Progenitor cell of endocrine pancreas (in vitro differentiated cells): ENCODE measurements around the gene UFSP2. TPM values are rescaled to one million over a fixed set of nuclear protein-coding genes. Genes with fewer than 3 reads are reported as not detected.

Experiments used
- DNase-seq: peaks from one replicate; pipeline ENCODE4 v3.0.0; 2021; ENCODE audit warnings: low spot score; ENCODE audit not compliant: unreplicated experiment
- H3K27ac Mint-ChIP-seq: 2 replicates; pipeline ENCODE4 v1.8.0; 2021; ENCODE audit warnings: mild to moderate bottlenecking, moderate library complexity, mixed read lengths
- H3K27me3 Mint-ChIP-seq: 2 replicates; pipeline ENCODE4 v1.8.0; 2021; ENCODE audit warnings: mixed read lengths
- H3K36me3 Mint-ChIP-seq: 2 replicates; pipeline ENCODE4 v1.8.0; 2022; ENCODE audit warnings: mixed read lengths; ENCODE audit not compliant: insufficient read depth
- H3K4me1 Mint-ChIP-seq: 2 replicates; pipeline ENCODE4 v1.8.0; 2021; ENCODE audit warnings: low read depth, mixed read lengths
- H3K4me3 Mint-ChIP-seq: 2 replicates; pipeline ENCODE4 v1.8.0; 2021; ENCODE audit warnings: low read depth, mild to moderate bottlenecking, moderate library complexity, mixed read lengths
- H3K9me3 Mint-ChIP-seq: 2 replicates; pipeline ENCODE4 v1.8.0; 2021; ENCODE audit warnings: low read depth, mixed read lengths
- CTCF ChIP-seq: fragments of 200-600 bp; sonication (generic); IDR thresholded peaks from one replicate; pipeline ENCODE4 v1.5.0; 2021; ENCODE audit warnings: antibody characterized with exemption, mild to moderate bottlenecking; ENCODE audit not compliant: unreplicated experiment
- total RNA-seq: library from RNA; stranded (reverse); gene quantifications from 2 replicates; pipeline ENCODE4 v1.2.1, GENCODE V29; 2021

The UFSP2 gene
- total RNA-seq, 1 donor from 2014 or later: 32.3 TPM

GRCh38 chr4:185435466-185435865 is 9.7 kb upstream of the UFSP2 start:
- DNase-seq: no peak
- Mint-ChIP-seq H3K27me3 (no peaks in the 10 kb centered on the region), H3K4me1 (no peaks in the 10 kb centered on the region), H3K27ac (no peak overlapping the region), H3K4me3 (no peak overlapping the region), H3K36me3 (no peaks in the 10 kb centered on the region), H3K9me3 (no peaks in the 10 kb centered on the region)
- TF ChIP-seq CTCF: no peak

- no peak overlapping the region for H3K4me3 Mint-ChIP-seq
- no peak for TF ChIP-seq CTCF
- H3K27ac Mint-ChIP-seq: no peak overlapping the region
- H3K9me3 Mint-ChIP-seq: no peaks in the 10 kb centered on the region
- H3K36me3 Mint-ChIP-seq: no peaks in the 10 kb centered on the region
- H3K4me1 Mint-ChIP-seq: peaks cover 6% of the 10 kb centered on the region
- H3K27me3 Mint-ChIP-seq: no peaks in the 10 kb centered on the region
- no peak for DNase-seq
Observed at GRCh38 chr4:185429660-185430059, 3.9 kb upstream of the UFSP2 start.

GRCh38 chr4:185426960-185427688 is 1.4 kb upstream of the UFSP2 start:
- no peak for DNase-seq
- Mint-ChIP-seq H3K4me3 (peak overlapping the region; percentile 28), H3K36me3 (no peaks in the 10 kb centered on the region), H3K4me1 (peaks cover 8% of the 10 kb centered on the region), H3K27me3 (peaks cover 3% of the 10 kb centered on the region), H3K27ac (peak overlapping the region; percentile 82), H3K9me3 (no peaks in the 10 kb centered on the region)
- no peak for TF ChIP-seq CTCF

GRCh38 chr4:185424905-185425646 is 688 bp downstream of the UFSP2 start:
- H3K27me3 Mint-ChIP-seq: peaks cover 6% of the 10 kb centered on the region
- DNase-seq: no peak
- H3K27ac Mint-ChIP-seq: peak overlapping the region; percentile 100
- H3K4me3 Mint-ChIP-seq: peak overlapping the region; percentile 88
- H3K4me1 Mint-ChIP-seq: peaks cover 10% of the 10 kb centered on the region
- no peaks in the 10 kb centered on the region for H3K9me3 Mint-ChIP-seq
- peaks cover 4% of the 10 kb centered on the region for H3K36me3 Mint-ChIP-seq
- TF ChIP-seq CTCF: no peak

- no peak overlapping the region for H3K4me3 Mint-ChIP-seq
- peaks cover 6% of the 10 kb centered on the region for H3K27me3 Mint-ChIP-seq
- no peak overlapping the region for H3K27ac Mint-ChIP-seq
- DNase-seq: no peak
- peaks cover 10% of the 10 kb centered on the region for H3K4me1 Mint-ChIP-seq
- H3K36me3 Mint-ChIP-seq: peaks cover 18% of the 10 kb centered on the region
- no peaks in the 10 kb centered on the region for H3K9me3 Mint-ChIP-seq
- no peak for TF ChIP-seq CTCF
Observed at GRCh38 chr4:185421366-185422124, 4.2 kb downstream of the UFSP2 start.
